PFSK-1 (cell line): Measurements from ENCODE around the gene BROX.

Experiments used
- FOXP2 ChIP-seq: optimal IDR thresholded peaks from 2 replicates; pipeline ENCODE3; 2011; ENCODE audit warnings: borderline replicate concordance, control low read depth, inconsistent platforms; ENCODE audit not compliant: insufficient read depth; ENCODE audit errors: extremely low read length, extremely low read depth
- POLR2AphosphoS5 ChIP-seq: IDR thresholded peaks from 2 replicates; pipeline ENCODE4 v1.6.1; 2012; ENCODE audit warnings: low read depth, mild to moderate bottlenecking, control low read depth, low read length, moderate library complexity
- SIN3A ChIP-seq: IDR thresholded peaks from 2 replicates; pipeline ENCODE4 v1.6.1; 2012; ENCODE audit warnings: mild to moderate bottlenecking, low read length, moderate library complexity, borderline replicate concordance; ENCODE audit not compliant: insufficient read depth
- TAF1 ChIP-seq: IDR thresholded peaks from 2 replicates; pipeline ENCODE4 v1.6.1; 2012; ENCODE audit warnings: low read length, control low read depth, borderline replicate concordance; ENCODE audit not compliant: insufficient read depth
- TF ChIP-seq, protein P1 (sequence below), 2 experiments: IDR thresholded peaks; 2 replicates each; pipeline versions ENCODE4 v1.6.1 to v1.8.0; 2011 to 2012; ENCODE audit warnings: low read depth in 2 of 2, low read length in 2 of 2, control low read depth in 1 of 2, inconsistent platforms in 1 of 2, mild to moderate bottlenecking in 1 of 2, moderate library complexity in 1 of 2; ENCODE audit not compliant: insufficient read depth in 1 of 2

DNA sequence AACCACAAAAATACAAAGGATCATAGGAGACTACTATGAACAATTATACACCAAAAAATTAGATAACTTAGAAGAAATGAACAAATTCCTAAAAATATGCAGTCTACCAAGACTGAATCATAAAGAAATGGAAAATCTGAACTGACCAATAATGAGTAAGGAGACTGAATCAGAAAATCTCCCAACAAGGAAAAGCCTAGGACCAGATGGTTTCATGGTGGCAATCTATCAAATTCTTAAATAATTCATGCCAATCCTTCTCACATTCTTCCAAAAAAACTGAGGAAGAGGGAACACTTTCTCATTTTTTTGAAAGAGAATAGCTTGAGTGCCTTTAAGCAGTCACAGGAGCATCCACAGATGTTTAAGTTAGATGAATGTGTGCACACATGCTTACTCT lies 70.7 kb downstream of the BROX start:
- TF ChIP-seq SIN3A (no peak), POLR2AphosphoS5 (no peak), TAF1 (no peak), FOXP2 (no peak)
- TF ChIP-seq, protein P1, sequence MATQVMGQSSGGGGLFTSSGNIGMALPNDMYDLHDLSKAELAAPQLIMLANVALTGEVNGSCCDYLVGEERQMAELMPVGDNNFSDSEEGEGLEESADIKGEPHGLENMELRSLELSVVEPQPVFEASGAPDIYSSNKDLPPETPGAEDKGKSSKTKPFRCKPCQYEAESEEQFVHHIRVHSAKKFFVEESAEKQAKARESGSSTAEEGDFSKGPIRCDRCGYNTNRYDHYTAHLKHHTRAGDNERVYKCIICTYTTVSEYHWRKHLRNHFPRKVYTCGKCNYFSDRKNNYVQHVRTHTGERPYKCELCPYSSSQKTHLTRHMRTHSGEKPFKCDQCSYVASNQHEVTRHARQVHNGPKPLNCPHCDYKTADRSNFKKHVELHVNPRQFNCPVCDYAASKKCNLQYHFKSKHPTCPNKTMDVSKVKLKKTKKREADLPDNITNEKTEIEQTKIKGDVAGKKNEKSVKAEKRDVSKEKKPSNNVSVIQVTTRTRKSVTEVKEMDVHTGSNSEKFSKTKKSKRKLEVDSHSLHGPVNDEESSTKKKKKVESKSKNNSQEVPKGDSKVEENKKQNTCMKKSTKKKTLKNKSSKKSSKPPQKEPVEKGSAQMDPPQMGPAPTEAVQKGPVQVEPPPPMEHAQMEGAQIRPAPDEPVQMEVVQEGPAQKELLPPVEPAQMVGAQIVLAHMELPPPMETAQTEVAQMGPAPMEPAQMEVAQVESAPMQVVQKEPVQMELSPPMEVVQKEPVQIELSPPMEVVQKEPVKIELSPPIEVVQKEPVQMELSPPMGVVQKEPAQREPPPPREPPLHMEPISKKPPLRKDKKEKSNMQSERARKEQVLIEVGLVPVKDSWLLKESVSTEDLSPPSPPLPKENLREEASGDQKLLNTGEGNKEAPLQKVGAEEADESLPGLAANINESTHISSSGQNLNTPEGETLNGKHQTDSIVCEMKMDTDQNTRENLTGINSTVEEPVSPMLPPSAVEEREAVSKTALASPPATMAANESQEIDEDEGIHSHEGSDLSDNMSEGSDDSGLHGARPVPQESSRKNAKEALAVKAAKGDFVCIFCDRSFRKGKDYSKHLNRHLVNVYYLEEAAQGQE (IDR thresholded peaks at IDR 0.05; ENCODE audit: insufficient read depth in 1 of 2, low read depth in 2 of 2, low read length in 2 of 2): no peak
